Measurements from ENCODE around the gene HOXD12.

- no peak for TF ChIP-seq POLR2AphosphoS5 (IDR thresholded peaks at IDR 0.05; ENCODE audit: low read depth, low read length)
- no peak for TF ChIP-seq TAF1 (IDR thresholded peaks at IDR 0.05; ENCODE audit: borderline replicate concordance, low read depth, low read length)
These were observed 26.1 kb downstream of the HOXD12 start for GRCh38 chr2:176125772-176126054.
